ENCODE data around the gene DYNLL1. TPM values are rescaled to one million over a fixed set of nuclear protein-coding genes. Genes with fewer than 3 reads are reported as not detected.
"Not testable (repeated sequence)": the region's sequence is repeated elsewhere in the genome, so short reads cannot be mapped to it uniquely, and the experiment has no call there.

Gene DYNLL1
- total RNA-seq, 1 donor from 2014 or later = 355 TPM

DNA sequence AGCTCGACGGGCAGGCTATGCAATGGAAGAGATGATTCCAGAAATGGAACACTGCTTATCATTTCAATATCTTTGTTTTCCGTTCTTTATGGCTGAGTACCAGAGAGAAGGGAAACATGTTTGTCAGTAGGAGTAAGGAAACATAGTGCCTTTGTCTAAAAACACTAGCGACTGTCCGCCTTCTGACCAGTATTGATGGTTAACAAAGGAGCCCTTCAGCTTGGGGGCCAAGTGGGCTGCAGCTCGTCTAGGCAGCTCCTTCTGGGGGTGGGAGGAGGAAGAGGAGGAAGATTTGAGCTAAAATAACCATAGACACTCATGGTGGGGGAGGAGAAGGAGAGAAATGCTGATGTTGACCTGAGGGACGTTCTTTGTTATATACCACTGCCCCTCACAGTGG lies 18.1 kb downstream of the DYNLL1 start:
- Histone ChIP-seq H3K4me2 (no peak overlapping the region), H3K79me2 (ENCODE audit: low read depth) (no peaks in the 10 kb centered on the region), H3K9me3 (ENCODE audit: low read depth) (no peaks in the 10 kb centered on the region), H3K4me1 (no peaks in the 10 kb centered on the region), H3K27ac (no peak overlapping the region), H2AFZ (replicated peaks) (no peak overlapping the region), H3K27me3 (no peaks in the 10 kb centered on the region), H3K36me3 (no peaks in the 10 kb centered on the region), H4K20me1 (ENCODE audit: low read depth) (no peaks in the 10 kb centered on the region), H3K9ac (no peak overlapping the region), H3F3A (ENCODE audit: low read depth) (no peaks in the 10 kb centered on the region), H3K4me3 (no peak overlapping the region)
- Mint-ChIP-seq H3K4me1 (no peaks in the 10 kb centered on the region), H3K4me3 (no peak overlapping the region), H3K27ac (no peak overlapping the region), H3K9me3 (no peaks in the 10 kb centered on the region), H3K36me3 (peaks cover 18% of the 10 kb centered on the region), H3K27me3 (ENCODE audit: insufficient read depth, low read depth) (peaks cover 5% of the 10 kb centered on the region)
- DNase-seq (ENCODE audit: low spot score) = no peak
- TF ChIP-seq EZH2 (IDR thresholded peaks at IDR 0.05) (no peak), EZH2phosphoT487 (IDR thresholded peaks at IDR 0.05) (no peak), CTCF (IDR thresholded peaks at IDR 0.05) (no peak)

- no peaks in the 10 kb centered on the region for H3K79me2 ChIP-seq (ENCODE audit: low read depth)
- H3K36me3 Mint-ChIP-seq = peaks cover 14% of the 10 kb centered on the region
- H3K4me1 Mint-ChIP-seq = no peaks in the 10 kb centered on the region
Observed at GRCh38 chr12:120515496-120515895, 19.6 kb downstream of the DYNLL1 start.

DNA sequence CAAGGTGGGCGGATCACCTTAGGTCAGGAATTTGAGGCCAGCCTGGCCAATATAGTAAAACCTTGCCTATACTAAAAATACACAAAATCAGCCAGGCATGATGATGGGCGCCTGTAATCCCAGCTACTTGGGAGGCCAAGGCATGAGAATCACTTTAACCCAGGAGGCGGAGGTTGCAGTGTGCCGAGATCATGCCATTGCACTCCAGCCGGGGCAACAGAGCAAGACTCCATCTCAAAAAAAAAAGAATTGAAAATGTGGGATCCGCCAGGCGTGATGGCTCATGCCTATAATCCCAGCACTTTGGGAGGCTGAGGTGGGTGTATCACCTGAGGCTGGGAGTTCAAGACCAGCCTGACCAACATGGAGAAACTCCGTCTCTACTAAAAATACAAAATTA lies 23.4 kb downstream of the DYNLL1 start:
- H3K9me3 ChIP-seq (ENCODE audit: low read depth); H3K9ac ChIP-seq; H2AFZ ChIP-seq (replicated peaks); H3K4me3 ChIP-seq; H3K4me1 Mint-ChIP-seq; H3K27ac Mint-ChIP-seq; H3K4me3 Mint-ChIP-seq; H3K9me3 Mint-ChIP-seq; H3K4me1 ChIP-seq; H3K36me3 ChIP-seq; DNase-seq (ENCODE audit: low spot score); H3F3A ChIP-seq (ENCODE audit: low read depth); H4K20me1 ChIP-seq (ENCODE audit: low read depth); H3K27me3 ChIP-seq; H3K27ac ChIP-seq; H3K4me2 ChIP-seq; H3K27me3 Mint-ChIP-seq (ENCODE audit: insufficient read depth, low read depth); H3K79me2 ChIP-seq (ENCODE audit: low read depth): not testable (repeated sequence)
- H3K36me3 Mint-ChIP-seq = peaks cover 10% of the 10 kb centered on the region

More at GRCh38 chr12:120515496-120515895, 19.6 kb downstream of the DYNLL1 start:
- no peaks in the 10 kb centered on the region for H3K9me3 ChIP-seq (ENCODE audit: low read depth)
- no peak overlapping the region for H3K9ac ChIP-seq
- TF ChIP-seq CTCF (IDR thresholded peaks at IDR 0.05) = no peak
- no peak for TF ChIP-seq EZH2 (IDR thresholded peaks at IDR 0.05)
- no peak for TF ChIP-seq EZH2phosphoT487 (IDR thresholded peaks at IDR 0.05)
- Mint-ChIP-seq H3K27ac (no peak overlapping the region), H3K9me3 (no peaks in the 10 kb centered on the region), H3K4me3 (no peak overlapping the region), H3K27me3 (ENCODE audit: insufficient read depth, low read depth) (peaks cover 5% of the 10 kb centered on the region)
- no peak overlapping the region for H3K27ac ChIP-seq
- no peak for DNase-seq (ENCODE audit: low spot score)
- no peaks in the 10 kb centered on the region for H4K20me1 ChIP-seq (ENCODE audit: low read depth)
- no peaks in the 10 kb centered on the region for H3F3A ChIP-seq (ENCODE audit: low read depth)
- H3K4me3 ChIP-seq = no peak overlapping the region
- H3K4me2 ChIP-seq = no peak overlapping the region
- no peaks in the 10 kb centered on the region for H3K27me3 ChIP-seq
- no peak overlapping the region for H2AFZ ChIP-seq (replicated peaks)
- no peaks in the 10 kb centered on the region for H3K36me3 ChIP-seq
- H3K4me1 ChIP-seq = no peaks in the 10 kb centered on the region

- no peaks in the 10 kb centered on the region for H3K9me3 ChIP-seq (ENCODE audit: low read depth)
- Mint-ChIP-seq H3K27me3 (ENCODE audit: insufficient read depth, low read depth) (no peaks in the 10 kb centered on the region), H3K4me1 (peaks cover 3% of the 10 kb centered on the region), H3K36me3 (peaks cover 7% of the 10 kb centered on the region), H3K4me3 (no peak overlapping the region), H3K27ac (no peak overlapping the region), H3K9me3 (no peaks in the 10 kb centered on the region)
- no peaks in the 10 kb centered on the region for H3K4me1 ChIP-seq
- no peak for DNase-seq (ENCODE audit: low spot score)
- H4K20me1 ChIP-seq (ENCODE audit: low read depth) = no peaks in the 10 kb centered on the region
- peaks cover 6% of the 10 kb centered on the region for H3K79me2 ChIP-seq (ENCODE audit: low read depth)
- H3K9ac ChIP-seq = no peak overlapping the region
- H3K4me2 ChIP-seq = no peak overlapping the region
- H2AFZ ChIP-seq (replicated peaks) = no peak overlapping the region
- TF ChIP-seq EZH2 (IDR thresholded peaks at IDR 0.05) (no peak), CTCF (IDR thresholded peaks at IDR 0.05) (no peak), EZH2phosphoT487 (IDR thresholded peaks at IDR 0.05) (no peak)
- no peak overlapping the region for H3K4me3 ChIP-seq
- H3F3A ChIP-seq (ENCODE audit: low read depth) = peaks cover 8% of the 10 kb centered on the region
- no peaks in the 10 kb centered on the region for H3K36me3 ChIP-seq
- no peaks in the 10 kb centered on the region for H3K27me3 ChIP-seq
- H3K27ac ChIP-seq = no peak overlapping the region
Observed at GRCh38 chr12:120522568-120522967, 26.7 kb downstream of the DYNLL1 start.

All from neural progenitor cell (in vitro differentiated cells).